Measurements from ENCODE around the gene TTC28. TPM values are rescaled to one million over a fixed set of nuclear protein-coding genes. Genes with fewer than 3 reads are reported as not detected.
"Not testable (repeated sequence)": the region's sequence is repeated elsewhere in the genome, so short reads cannot be mapped to it uniquely, and the experiment has no call there.

Gene TTC28
- 10 to 100 TPM in 2 of 4 donors, 1 to 10 TPM in 2; 3.5 to 12.1 (median 8.1) TPM for total RNA-seq
- polyA plus RNA-seq = 1 to 10 TPM; 1.2 to 3.1 (median 2.4) TPM
- long read RNA-seq, donor 1, partial matches to known transcripts = 0 of 3 reads
- long read RNA-seq, donor 1, other reads (novel, unspliced or antisense) = 3 of 3 reads
- long read RNA-seq, donor 2, partial matches to known transcripts = 1 of 2 reads
- long read RNA-seq, donor 2, other reads (novel, unspliced or antisense) = 1 of 2 reads

DNA sequence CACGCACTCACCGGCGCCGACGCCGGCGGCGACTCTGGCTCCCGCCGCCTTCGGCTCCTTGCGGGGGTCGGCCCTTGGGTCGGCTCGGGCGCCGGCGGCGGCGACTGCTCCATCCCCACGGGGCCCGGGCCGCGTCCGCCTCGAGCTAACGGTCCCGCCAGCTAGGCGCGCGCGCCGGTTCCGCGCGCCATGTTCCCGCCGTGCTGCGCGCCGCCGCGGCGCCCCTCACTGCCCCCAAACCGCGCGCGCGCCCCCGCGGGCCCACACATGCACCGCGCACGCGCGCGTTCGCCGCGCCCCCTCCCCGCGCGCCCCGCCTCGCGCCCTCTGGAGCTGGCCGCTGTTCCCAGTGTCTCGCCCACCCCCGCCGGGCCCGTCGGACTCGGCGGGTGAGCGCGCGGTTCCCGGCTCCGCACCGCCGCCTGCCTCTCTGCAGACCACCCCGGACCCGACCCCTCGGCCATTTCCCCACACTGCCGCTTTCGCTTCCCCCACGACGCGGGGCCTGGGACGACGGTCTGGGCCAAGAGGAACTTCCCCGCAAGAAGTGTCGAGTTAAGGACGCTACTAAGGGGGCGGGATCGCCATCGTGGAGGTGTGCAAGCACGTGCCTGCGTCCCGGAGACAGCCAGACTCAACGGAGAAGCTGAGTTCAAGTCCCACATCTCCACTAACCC, at the start of gene TTC28:
Gene TTC28 (minus strand): TSS at position 230 of the 677 bp plus-strand sequence. CDS start 117 bp downstream, at position 113.
- DNase-seq (peak; percentile 84 to 90), ATAC-seq (peak in 2 of 4 donors; percentile 46 to 58)
- H3K4me3 ChIP-seq = peak within 1 kb of the TSS; percentile 78
- H3K4me1 ChIP-seq; H3K27me3 ChIP-seq (ENCODE audit: insufficient read depth in 3 of 3, low read length in 2 of 3); H3K9me3 ChIP-seq; intact Hi-C loops (cut with DNase I); H3K36me3 ChIP-seq (ENCODE audit: insufficient read depth in 1 of 2, low read depth in 1 of 2): not testable (repeated sequence)
- peak within 1 kb of the TSS; percentile 61 for H3K27ac ChIP-seq
- WGBS, 3 donors = 4 to 10% (median 9%) methylated on average over 47 to 101 of the region's 101 CpGs
- TF ChIP-seq, protein P1, sequence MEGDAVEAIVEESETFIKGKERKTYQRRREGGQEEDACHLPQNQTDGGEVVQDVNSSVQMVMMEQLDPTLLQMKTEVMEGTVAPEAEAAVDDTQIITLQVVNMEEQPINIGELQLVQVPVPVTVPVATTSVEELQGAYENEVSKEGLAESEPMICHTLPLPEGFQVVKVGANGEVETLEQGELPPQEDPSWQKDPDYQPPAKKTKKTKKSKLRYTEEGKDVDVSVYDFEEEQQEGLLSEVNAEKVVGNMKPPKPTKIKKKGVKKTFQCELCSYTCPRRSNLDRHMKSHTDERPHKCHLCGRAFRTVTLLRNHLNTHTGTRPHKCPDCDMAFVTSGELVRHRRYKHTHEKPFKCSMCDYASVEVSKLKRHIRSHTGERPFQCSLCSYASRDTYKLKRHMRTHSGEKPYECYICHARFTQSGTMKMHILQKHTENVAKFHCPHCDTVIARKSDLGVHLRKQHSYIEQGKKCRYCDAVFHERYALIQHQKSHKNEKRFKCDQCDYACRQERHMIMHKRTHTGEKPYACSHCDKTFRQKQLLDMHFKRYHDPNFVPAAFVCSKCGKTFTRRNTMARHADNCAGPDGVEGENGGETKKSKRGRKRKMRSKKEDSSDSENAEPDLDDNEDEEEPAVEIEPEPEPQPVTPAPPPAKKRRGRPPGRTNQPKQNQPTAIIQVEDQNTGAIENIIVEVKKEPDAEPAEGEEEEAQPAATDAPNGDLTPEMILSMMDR (IDR thresholded peaks at IDR 0.05) = peak; percentile 6

DNA sequence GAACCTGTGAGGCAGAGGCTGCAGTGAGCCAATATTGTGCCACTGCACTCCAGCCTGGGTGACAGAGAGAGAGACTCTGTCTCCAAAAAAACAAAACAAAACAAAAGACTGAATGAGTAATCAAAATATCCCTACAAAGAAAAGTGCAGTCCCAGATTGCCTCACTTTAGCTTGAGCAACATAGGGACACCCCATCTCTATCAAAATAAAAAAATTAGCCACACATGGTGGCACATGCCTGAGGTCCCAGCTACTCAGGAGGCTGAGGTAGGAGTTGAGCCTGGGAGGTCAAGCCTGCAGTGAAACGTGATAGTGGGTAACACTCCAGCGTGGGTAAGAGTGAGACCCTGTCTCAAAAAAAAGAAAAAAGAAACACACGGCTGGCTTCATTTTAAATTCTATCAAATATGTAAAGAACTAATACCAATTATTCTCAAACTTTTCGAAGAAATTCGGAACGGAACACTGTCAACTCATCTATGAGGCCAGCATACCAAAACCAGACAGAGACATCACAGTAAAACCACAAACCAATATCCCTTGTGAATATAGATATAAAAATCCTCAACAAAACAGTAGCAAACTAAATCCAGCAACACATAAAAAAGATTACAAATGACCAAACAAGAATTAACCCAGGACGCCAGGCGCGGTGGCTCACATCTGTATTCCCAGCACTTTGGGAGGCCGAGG, 49.1 kb upstream of the TTC28 start:
- ATAC-seq = no peak
- no peaks in the 10 kb centered on the region for H3K4me1 ChIP-seq
- no peaks in the 10 kb centered on the region for H3K36me3 ChIP-seq (ENCODE audit: insufficient read depth in 1 of 2, low read depth in 1 of 2)
- 89 to 90% (median 90%) methylated on average over 10 of the region's 10 CpGs for WGBS, 3 donors
- H3K9me3 ChIP-seq = no peaks in the 10 kb centered on the region
- no peak overlapping the region for H3K27ac ChIP-seq
- H3K4me3 ChIP-seq = no peak overlapping the region
- no peaks in the 10 kb centered on the region for H3K27me3 ChIP-seq (ENCODE audit: insufficient read depth in 3 of 3, low read length in 2 of 3)
- DNase-seq = no peak
- intact Hi-C loops (cut with DNase I) = no loop called here
- TF ChIP-seq, protein P1 (IDR thresholded peaks at IDR 0.05) = no peak

DNA sequence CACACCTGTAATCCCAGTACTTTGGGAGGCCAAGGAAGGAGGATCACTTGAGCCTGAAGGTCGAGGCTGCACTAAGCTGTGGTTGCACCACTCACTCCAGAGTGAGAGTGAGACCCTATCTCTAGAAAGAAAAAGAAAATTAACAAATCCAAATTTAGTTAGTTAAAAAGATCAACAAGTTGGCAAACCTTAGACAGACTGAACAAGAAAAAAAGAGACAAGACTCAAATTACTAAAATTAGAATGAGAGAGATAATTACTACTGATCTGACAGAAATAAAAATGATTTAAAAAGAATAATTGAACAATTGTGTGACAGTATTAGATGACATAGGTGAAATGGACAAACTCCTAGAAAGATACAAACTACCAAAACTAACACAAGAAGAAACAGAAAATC, 48.4 kb upstream of the TTC28 start:
- no peaks in the 10 kb centered on the region for H3K36me3 ChIP-seq (ENCODE audit: insufficient read depth in 1 of 2, low read depth in 1 of 2)
- 92 to 96% (median 96%) methylated on average over 1 of the region's 1 CpG for WGBS, 3 donors

DNA sequence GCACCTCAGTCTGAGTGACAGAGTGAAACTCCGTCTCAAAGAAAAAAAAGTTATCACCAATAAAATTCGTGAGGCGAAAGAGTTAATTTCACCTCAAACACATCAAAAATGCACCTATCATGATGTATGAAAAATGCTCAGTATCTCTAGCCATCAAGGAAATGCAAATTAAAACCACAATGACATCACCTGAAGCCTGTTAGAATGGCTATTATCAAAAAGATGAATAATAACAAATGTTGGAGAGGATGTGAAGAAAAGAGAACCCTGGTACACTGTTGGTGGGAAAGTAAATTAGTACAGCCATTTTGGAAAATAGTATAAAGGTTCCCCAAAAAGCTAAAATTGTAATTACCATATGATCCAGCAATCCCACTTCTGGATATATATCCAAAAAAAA, 38.4 kb upstream of the TTC28 start:
- Histone ChIP-seq H3K27ac (no peak overlapping the region), H3K4me3 (no peak overlapping the region), H3K36me3 (ENCODE audit: insufficient read depth in 1 of 2, low read depth in 1 of 2) (no peaks in the 10 kb centered on the region), H3K4me1 (peaks cover under 1% of the 10 kb centered on the region), H3K9me3 (no peaks in the 10 kb centered on the region), H3K27me3 (ENCODE audit: insufficient read depth in 3 of 3, low read length in 2 of 3) (no peaks in the 10 kb centered on the region)
- no peak for DNase-seq
- no peak for ATAC-seq
- intact Hi-C loops (cut with DNase I) = no loop called here
- TF ChIP-seq, protein P1 (IDR thresholded peaks at IDR 0.05) = no peak
- 92 to 99% (median 94%) methylated on average over 3 of the region's 3 CpGs for WGBS, 3 donors

More for the DNA sequence above, 48.4 kb upstream of the TTC28 start:
- Histone ChIP-seq H3K4me1 (no peaks in the 10 kb centered on the region), H3K4me3 (no peak overlapping the region), H3K27me3 (ENCODE audit: insufficient read depth in 3 of 3, low read length in 2 of 3) (no peaks in the 10 kb centered on the region), H3K9me3 (no peaks in the 10 kb centered on the region), H3K27ac (no peak overlapping the region)
- DNase-seq = no peak
- intact Hi-C loops (cut with DNase I) = no loop called here
- TF ChIP-seq, protein P1 (IDR thresholded peaks at IDR 0.05) = no peak
- no peak for ATAC-seq

All from psoas muscle (tissue), 8 donors.